NCI-H1092 treated with DMSO at 0.1 percent for 48 hours (cell line): ENCODE measurements around the gene KL.

ENCODE experiments used
- DNase-seq: peaks from one replicate; lab custom pipeline; 2025; lab: John Stamatoyannopoulos, UW

KL gene

DNA sequence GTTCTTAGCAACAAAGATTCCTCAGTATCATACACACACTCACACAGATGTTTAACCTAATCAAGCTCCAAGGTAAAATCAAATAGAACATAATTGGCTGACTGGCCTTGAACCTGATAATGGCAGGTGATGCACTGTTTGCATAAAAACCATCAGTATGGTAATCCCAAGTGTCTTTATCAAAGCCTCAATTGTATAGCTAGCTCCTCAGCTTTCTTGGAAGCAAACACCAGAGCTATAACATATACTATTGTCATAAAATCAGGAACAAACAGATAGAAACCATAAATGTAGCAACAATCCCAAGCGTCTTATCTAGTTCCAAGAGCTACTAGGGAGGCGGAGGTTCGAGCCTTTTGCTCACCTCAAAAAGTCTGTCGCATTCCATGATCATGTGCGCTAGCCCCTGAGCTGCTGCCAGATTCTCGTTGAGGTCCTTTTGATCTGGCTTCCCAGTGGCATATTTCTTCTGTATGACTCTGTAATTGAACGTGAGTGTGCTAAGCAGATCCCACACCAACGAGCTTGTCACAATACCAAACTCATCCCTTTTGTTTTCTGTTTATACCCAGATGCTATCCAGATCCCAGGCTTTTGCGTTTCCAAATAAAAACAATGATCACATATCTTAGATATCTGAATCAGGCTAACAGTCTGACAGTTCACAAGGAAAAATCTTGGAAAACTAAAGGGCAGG is 95.3 kb downstream of the KL start:
- DNase-seq: peak; percentile 27

DNA sequence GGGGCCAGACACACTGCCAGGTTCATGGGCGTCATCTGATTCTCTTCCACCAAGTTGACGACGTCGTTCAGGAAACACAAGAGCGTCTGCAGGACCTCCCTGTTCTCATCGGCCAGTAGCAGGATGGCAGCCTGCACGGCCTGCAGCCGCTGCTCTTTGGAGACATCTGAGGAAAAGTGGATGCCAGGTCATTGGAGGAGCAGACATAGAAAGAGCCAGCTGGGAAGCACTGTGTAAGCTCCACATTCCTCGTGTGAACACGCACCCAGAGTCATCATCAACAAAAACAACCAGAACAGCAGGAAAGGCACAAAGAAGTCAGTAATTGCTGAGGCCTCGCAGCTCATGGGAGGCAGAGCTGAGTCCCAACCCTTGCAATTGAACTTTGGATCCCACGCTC is 96.5 kb downstream of the KL start:
- DNase-seq: no peak

- no peak for DNase-seq
These were observed 97.9 kb downstream of the KL start for GRCh38 chr13:33114146-33114545.

- DNase-seq: no peak
These were observed 99.1 kb downstream of the KL start for GRCh38 chr13:33115274-33115673.
